HepG2 (cell line): ENCODE measurements around the gene SPRR2F. TPM values are rescaled to one million over a fixed set of nuclear protein-coding genes. Genes with fewer than 3 reads are reported as not detected.

Experiments used
- ATAC-seq: fragments of 200-7000 bp; cut with Tn5 transposase; 3 replicates; pipeline ENCODE4 v1.9.1; 2020; ENCODE audit warnings: mild to moderate bottlenecking, moderate library complexity
- BruUV-seq: library from RNA; stranded (reverse); fragments of 400-500 nt; replicated peaks from 2 replicates; lab custom pipeline; 2021; lab: Mats Ljungman, UMichigan
- CTCF ChIA-PET: fragments of 300-600 bp; formaldehyde crosslinking; extraction: SDS; loops from one replicate; lab custom pipeline; 2021; ENCODE audit warnings: low total read pairs, inconsistent platforms, low intra/inter-chr PET ratio; lab: Yijun Ruan, JAX
- POLR2A ChIA-PET: fragments of 350-600 bp; sonication (Branson Sonifier 250); formaldehyde crosslinking; loops from one replicate; lab custom pipeline; 2020; ENCODE audit warnings: antibody characterized with exemption, inconsistent platforms; lab: Yijun Ruan, JAX
- DNase-seq: peaks from one replicate; pipeline ENCODE4 v3.0.0-alpha.2; 2015; ENCODE audit warnings: low spot score
- FAIRE-seq: peaks from 3 replicates; lab custom pipeline; 2011; peaks lifted over from hg19 to GRCh38; lab: Jason Lieb, UNC
- H2AFZ ChIP-seq: one replicate; pipeline ENCODE4 v1.6.1; 2011; ENCODE audit warnings: low read length, inconsistent platforms
- H3K27ac ChIP-seq: fragments of 300-600 bp; 3 replicates; pipeline ENCODE4 v1.8.0; 2011; ENCODE audit warnings: mixed run types, mild to moderate bottlenecking, mixed read lengths, low read length, inconsistent platforms; ENCODE audit not compliant: insufficient read depth; ENCODE audit errors: extremely low read length
- H3K27me3 ChIP-seq, 2 experiments: fragments of 200-600 bp in 1 of 2; 2 replicates in 1 of 2; 3 replicates in 1 of 2; pipeline versions ENCODE4 v1.6.0 to v1.8.0; 2011; ENCODE audit warnings: low read length in 2 of 2, mild to moderate bottlenecking in 2 of 2, moderate library complexity in 2 of 2, inconsistent platforms in 1 of 2; ENCODE audit not compliant: insufficient read depth in 2 of 2, control insufficient read depth in 1 of 2
- H3K36me3 ChIP-seq, 2 experiments: fragments of 200-600 bp in 1 of 2; replicated peaks in 1 of 2; 2 replicates in 1 of 2; 3 replicates in 1 of 2; pipeline versions ENCODE4 v1.5.1 to v1.8.0; 2011; ENCODE audit warnings: low read length in 2 of 2, inconsistent platforms in 1 of 2; ENCODE audit not compliant: insufficient read depth in 2 of 2, control insufficient read depth in 1 of 2
- H3K4me1 ChIP-seq: 2 replicates; pipeline ENCODE4 v1.5.1; 2012; ENCODE audit warnings: low read length, inconsistent platforms; ENCODE audit not compliant: insufficient read depth
- H3K4me2 ChIP-seq: 2 replicates; pipeline ENCODE4 v1.6.0; 2011; ENCODE audit warnings: low read depth, low read length, inconsistent platforms
- H3K4me3 ChIP-seq, 3 experiments: fragments of 200-600 bp in 1 of 3; sonication (generic), shearing (Covaris generic) in 1 of 3; replicated peaks in 1 of 3; 2 replicates each; pipeline ENCODE4 v1.5.1; 2011 to 2016; ENCODE audit warnings: low read length in 3 of 3, inconsistent platforms in 2 of 3, low read depth in 2 of 3, mild to moderate bottlenecking in 2 of 3, control low read depth in 1 of 3, mixed read lengths in 1 of 3; ENCODE audit not compliant: insufficient read depth in 1 of 3
- H3K79me2 ChIP-seq: one replicate; pipeline ENCODE4 v1.6.1; 2011; ENCODE audit warnings: low read length, inconsistent platforms; ENCODE audit not compliant: insufficient read depth
- H3K9ac ChIP-seq: 2 replicates; pipeline ENCODE4 v1.6.0; 2011; ENCODE audit warnings: mild to moderate bottlenecking, low read depth, low read length, inconsistent platforms; ENCODE audit not compliant: insufficient read depth
- H3K9me3 ChIP-seq: 2 replicates; pipeline ENCODE4 v1.5.1; 2012; ENCODE audit warnings: mild to moderate bottlenecking, low read length
- H4K20me1 ChIP-seq: 2 replicates; pipeline ENCODE4 v1.6.0; 2011; ENCODE audit warnings: inconsistent platforms, mild to moderate bottlenecking, low read length, moderate library complexity; ENCODE audit not compliant: insufficient read depth
- ADNP ChIP-seq: sonication (generic); formaldehyde crosslinking; IDR thresholded peaks from 2 replicates; pipeline ENCODE4 v1.4.0; 2020; ENCODE audit warnings: missing genetic modification reagents
- CTCF ChIP-seq: sonication (generic); formaldehyde crosslinking; IDR thresholded peaks from 2 replicates; pipeline ENCODE4 v1.5.0; 2020; ENCODE audit warnings: mild to moderate bottlenecking, missing genetic modification reagents, moderate library complexity
- DMAP1 ChIP-seq: IDR thresholded peaks from 2 replicates; pipeline ENCODE4 v1.6.1; 2016
- ISX ChIP-seq: sonication (generic); formaldehyde crosslinking; conservative IDR thresholded peaks from 2 replicates; pipeline ENCODE4 v1.5.0; 2020; ENCODE audit warnings: missing genetic modification reagents
- SRSF4 ChIP-seq: fragments of 200-400 bp; formaldehyde crosslinking; IDR thresholded peaks from one replicate; pipeline ENCODE4 v1.6.1; 2018; ENCODE audit warnings: mild to moderate bottlenecking, low read depth, low read length, moderate library complexity; ENCODE audit not compliant: poor library complexity, severe bottlenecking
- ZBTB1 ChIP-seq: sonication (generic); formaldehyde crosslinking; IDR thresholded peaks from 2 replicates; pipeline ENCODE4 v1.4.0; 2020; ENCODE audit warnings: missing genetic modification reagents, borderline replicate concordance
- ZFY ChIP-seq: sonication (generic); formaldehyde crosslinking; IDR thresholded peaks from 2 replicates; pipeline ENCODE4 v1.4.0; 2020; ENCODE audit warnings: missing genetic modification reagents
- ZNF256 ChIP-seq: sonication (generic); formaldehyde crosslinking; conservative IDR thresholded peaks from 2 replicates; pipeline ENCODE4 v1.4.0; 2020; ENCODE audit warnings: missing genetic modification reagents
- ZNF34 ChIP-seq: sonication (generic); formaldehyde crosslinking; IDR thresholded peaks from 2 replicates; pipeline ENCODE4 v1.4.0; 2020; ENCODE audit warnings: mild to moderate bottlenecking, missing genetic modification reagents, borderline replicate concordance
- ZNF563 ChIP-seq: sonication (generic); formaldehyde crosslinking; IDR thresholded peaks from 2 replicates; pipeline ENCODE4 v1.8.0; 2022; ENCODE audit warnings: mild to moderate bottlenecking, moderate library complexity, missing genetic modification reagents
- ZNF777 ChIP-seq: sonication (generic); formaldehyde crosslinking; IDR thresholded peaks from 2 replicates; pipeline ENCODE4 v1.4.0; 2020; ENCODE audit warnings: missing genetic modification reagents
- ZSCAN25 ChIP-seq: sonication (generic); formaldehyde crosslinking; IDR thresholded peaks from 2 replicates; pipeline ENCODE4 v1.8.0; 2022; ENCODE audit warnings: mild to moderate bottlenecking, missing genetic modification reagents
- WGBS: methylation state at CpG from one replicate; pipeline ENCODE4 v1.1.6; 2017; ENCODE audit warnings: low lambda C conversion rate; 5-methylcytosine and 5-hydroxymethylcytosine counted together
- in situ Hi-C: cut with HindIII; loops from 2 replicates; pipeline ENCODE4 v1.10.0; 2017; ENCODE audit warnings: low pct_unique_long_range_greater_than_20kb; ENCODE audit not compliant: extremely low pct_ligation_motif_present
- intact Hi-C: fragments of 100-400 bp; cut with micrococcal nuclease; formaldehyde crosslinking; loops from one replicate; pipeline ENCODE4 v1.10.0; 2022; ENCODE audit not compliant: unreplicated experiment
- polyA plus RNA-seq, 8 experiments: library from polyadenylated mRNA; depleted of rRNA in 3 of 8; stranded (reverse) in 7 of 8; unstranded in 1 of 8; fragments of >200 nt; fragmentation: Illumina TruSeq in 4 of 8; extraction: Trizol in 4 of 8; gene quantifications; 2 replicates each; pipeline versions ENCODE4 v1.2.1 to v1.2.3, GENCODE V29; 2011 to 2016; ENCODE audit warnings: low read depth in 4 of 8, missing spikeins in 1 of 8, mixed read lengths in 1 of 8; ENCODE audit not compliant: insufficient read depth in 1 of 8
- total RNA-seq, 5 experiments: library from RNA; depleted of rRNA; stranded (reverse); fragments of >200 nt; fragmentation: Illumina TruSeq; extraction: Trizol; gene quantifications; 2 replicates each; pipeline ENCODE4 v1.2.3, GENCODE V29; 2016; ENCODE audit warnings: low read depth in 1 of 5
- TF ChIP-seq, protein P1 (sequence below): sonication (generic); formaldehyde crosslinking; IDR thresholded peaks from 2 replicates; pipeline ENCODE4 v1.4.0; 2020; ENCODE audit warnings: missing genetic modification reagents, mild to moderate bottlenecking, borderline replicate concordance

Gene SPRR2F
- total and polyA plus RNA-seq, 2 of the 13 experiments (the other 11 are each of a cell fraction or from before 2014, with no cell fraction given): not detected

- Histone ChIP-seq H3K36me3 (no peaks in the 10 kb centered on the region), H3K27ac (no peak overlapping the region), H3K9me3 (no peaks in the 10 kb centered on the region)
- no peak for ATAC-seq
- intact Hi-C loops: no loop called here
- TF ChIP-seq ZNF563 (no peak), ZBTB1 (no peak), SRSF4 (no peak), CTCF (CRISPR knock-in tag) (no peak), ISX (CRISPR knock-in tag) (no peak), ZFY (no peak), DMAP1 (no peak), ZSCAN25 (CRISPR knock-in tag) (no peak), ZNF34 (CRISPR knock-in tag) (no peak), ZNF256 (CRISPR knock-in tag) (no peak), ZNF777 (CRISPR knock-in tag) (no peak), ADNP (CRISPR knock-in tag) (no peak)
- TF ChIP-seq, protein P1, sequence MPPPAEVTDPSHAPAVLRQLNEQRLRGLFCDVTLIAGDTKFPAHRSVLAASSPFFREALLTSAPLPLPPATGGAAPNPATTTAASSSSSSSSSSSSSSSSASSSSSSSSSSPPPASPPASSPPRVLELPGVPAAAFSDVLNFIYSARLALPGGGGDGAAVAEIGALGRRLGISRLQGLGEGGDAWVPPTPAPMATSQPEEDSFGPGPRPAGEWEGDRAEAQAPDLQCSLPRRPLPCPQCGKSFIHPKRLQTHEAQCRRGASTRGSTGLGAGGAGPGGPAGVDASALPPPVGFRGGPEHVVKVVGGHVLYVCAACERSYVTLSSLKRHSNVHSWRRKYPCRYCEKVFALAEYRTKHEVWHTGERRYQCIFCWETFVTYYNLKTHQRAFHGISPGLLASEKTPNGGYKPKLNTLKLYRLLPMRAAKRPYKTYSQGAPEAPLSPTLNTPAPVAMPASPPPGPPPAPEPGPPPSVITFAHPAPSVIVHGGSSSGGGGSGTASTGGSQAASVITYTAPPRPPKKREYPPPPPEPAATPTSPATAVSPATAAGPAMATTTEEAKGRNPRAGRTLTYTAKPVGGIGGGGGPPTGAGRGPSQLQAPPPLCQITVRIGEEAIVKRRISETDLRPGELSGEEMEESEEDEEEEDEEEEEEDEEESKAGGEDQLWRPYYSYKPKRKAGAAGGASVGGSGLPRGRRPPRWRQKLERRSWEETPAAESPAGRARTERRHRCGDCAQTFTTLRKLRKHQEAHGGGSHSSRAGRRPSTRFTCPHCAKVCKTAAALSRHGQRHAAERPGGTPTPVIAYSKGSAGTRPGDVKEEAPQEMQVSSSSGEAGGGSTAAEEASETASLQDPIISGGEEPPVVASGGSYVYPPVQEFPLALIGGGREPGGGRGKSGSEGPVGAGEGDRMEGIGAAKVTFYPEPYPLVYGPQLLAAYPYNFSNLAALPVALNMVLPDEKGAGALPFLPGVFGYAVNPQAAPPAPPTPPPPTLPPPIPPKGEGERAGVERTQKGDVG: no peak
- TF ChIP-seq, all 625 proteins: peak for 0
- ChIA-PET CTCF (no interaction called here), POLR2A (no interaction called here)
- Histone ChIP-seq H3K79me2 (no peaks in the 10 kb centered on the region), H3K27me3 (no peaks in the 10 kb centered on the region; a peak in 1 of 5 replicates), H3K4me1 (no peaks in the 10 kb centered on the region), H3K4me2 (no peak overlapping the region), H4K20me1 (no peaks in the 10 kb centered on the region), H3K4me3 (no peak overlapping the region), H2AFZ (no peak overlapping the region), H3K9ac (no peak overlapping the region)
- BruUV-seq: no TSS peak
- in situ Hi-C loops: no loop called here
- DNase-seq (no peak), FAIRE-seq (no peak)
- 7% methylated on average over 3 of the region's 3 CpGs for WGBS
Observed at GRCh38 chr1:153140484-153140883, 27.2 kb upstream of the SPRR2F start.
